OCI-M2 (cell line): ENCODE data around the gene UBE4B.
"Not testable (repeated sequence)": the region's sequence is repeated elsewhere in the genome, so short reads cannot be mapped to it uniquely, and the experiment has no call there.

Experiments
- DNase-seq: peaks from one replicate; lab custom pipeline; 2025; ENCODE audit not compliant: unreplicated experiment; lab: John Stamatoyannopoulos, UW

UBE4B gene

DNA sequence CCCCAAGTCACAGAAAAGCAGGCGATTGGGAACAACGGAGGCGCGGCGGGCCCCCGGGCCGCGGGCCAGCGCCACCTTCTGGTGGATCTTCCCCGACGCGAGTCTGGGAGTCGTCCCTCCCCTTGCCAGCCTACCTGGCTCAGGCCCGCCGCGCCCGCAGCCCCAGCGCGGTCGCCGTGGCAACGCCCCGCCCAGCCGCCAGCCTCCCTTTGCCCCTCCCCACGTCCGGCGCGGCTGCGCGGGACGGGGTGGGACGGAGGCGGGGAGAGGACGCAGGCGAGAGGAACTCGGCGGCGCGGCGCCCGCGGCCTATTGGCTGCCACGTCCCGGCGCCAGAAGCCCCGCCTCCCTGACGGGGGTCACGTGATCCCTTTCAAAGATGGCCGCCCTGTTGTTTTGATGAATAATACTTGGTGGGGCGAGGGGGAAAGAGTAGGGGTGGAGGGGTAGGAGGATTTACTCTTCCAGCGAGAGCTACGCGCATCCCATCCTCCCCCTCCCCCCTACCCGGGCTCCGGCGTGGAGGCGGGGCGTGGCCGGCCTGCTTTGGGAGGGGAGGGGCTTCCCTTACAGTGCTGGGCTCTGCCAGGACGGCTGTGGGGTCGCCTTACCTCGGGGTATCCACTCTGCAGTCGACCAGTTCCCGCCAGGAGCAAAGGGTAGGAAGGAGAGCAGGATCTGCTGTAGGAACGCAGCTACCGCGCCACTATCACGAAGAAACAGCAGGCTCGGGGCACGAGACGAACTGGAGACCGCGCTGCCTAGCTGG is at the start of gene UBE4B:
Gene UBE4B (plus strand): TSS at position 369 of the 769 bp plus-strand sequence. CDS start 713 bp downstream, outside the sequence.
- peak; percentile 84 for DNase-seq

DNA sequence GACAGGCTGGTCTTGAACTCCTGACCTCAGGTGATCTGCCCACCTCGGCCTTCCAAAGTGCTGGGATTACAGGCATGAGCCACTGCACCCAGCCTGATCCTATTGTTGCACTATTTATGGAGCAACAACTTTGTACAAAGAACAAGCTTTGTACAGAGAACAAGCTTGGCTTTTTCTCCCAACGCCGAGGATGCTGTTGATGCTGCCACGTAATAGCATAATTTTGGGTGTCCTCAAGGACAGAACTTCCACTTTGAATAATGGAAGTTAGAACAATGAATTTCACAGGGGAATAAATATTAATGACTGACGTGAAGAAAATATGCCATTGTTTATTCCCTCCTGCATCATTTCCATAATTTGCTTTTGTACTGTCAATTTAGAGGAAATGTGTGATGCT is 48.5 kb upstream of the UBE4B start:
- DNase-seq: no peak

GRCh38 chr1:9985001-9985400 is 47.8 kb upstream of the UBE4B start:
- no peak for DNase-seq

DNA sequence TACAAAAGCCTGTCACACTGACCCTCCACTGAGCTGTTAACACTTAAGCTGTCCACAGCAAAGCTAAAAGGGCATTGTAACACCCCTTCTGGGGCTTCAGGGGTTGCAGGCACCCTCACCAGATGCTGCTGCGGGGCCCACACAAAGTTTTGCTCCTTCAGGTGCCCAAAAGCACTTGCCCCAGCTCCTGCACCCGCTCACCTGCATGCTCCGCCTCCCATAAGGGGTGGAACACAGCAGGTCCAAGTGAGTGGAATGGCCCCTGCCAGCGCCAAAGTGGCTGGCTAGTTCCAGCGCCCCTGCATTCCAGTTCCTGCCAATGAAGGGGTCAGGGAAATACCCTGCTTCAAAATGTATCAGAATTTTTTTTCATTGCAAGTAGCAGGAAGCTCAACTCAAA is 43.0 kb upstream of the UBE4B start:
- DNase-seq: no peak

DNA sequence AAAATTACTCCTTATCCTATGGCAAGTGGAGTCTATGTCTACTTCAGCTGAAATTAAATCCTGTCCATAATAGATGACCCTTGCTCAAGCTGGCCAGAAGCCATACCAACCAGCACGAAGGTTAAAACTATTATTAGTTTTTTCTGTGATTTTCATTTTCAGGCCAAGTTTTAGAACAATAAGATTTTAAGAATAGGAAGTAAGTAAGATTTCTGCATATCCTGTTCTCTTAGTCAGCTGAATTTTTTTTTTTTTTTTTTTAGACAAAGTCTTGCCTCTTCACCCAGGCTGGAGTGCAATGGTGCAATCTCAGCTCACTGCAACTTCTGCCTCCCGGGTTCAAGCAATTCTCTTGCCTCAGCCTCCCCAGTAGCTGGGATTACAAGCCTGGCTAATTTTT is 41.8 kb upstream of the UBE4B start:
- DNase-seq: no peak

- no peak for DNase-seq
These were observed 39.8 kb upstream of the UBE4B start for GRCh38 chr1:9992910-9993309.

DNA sequence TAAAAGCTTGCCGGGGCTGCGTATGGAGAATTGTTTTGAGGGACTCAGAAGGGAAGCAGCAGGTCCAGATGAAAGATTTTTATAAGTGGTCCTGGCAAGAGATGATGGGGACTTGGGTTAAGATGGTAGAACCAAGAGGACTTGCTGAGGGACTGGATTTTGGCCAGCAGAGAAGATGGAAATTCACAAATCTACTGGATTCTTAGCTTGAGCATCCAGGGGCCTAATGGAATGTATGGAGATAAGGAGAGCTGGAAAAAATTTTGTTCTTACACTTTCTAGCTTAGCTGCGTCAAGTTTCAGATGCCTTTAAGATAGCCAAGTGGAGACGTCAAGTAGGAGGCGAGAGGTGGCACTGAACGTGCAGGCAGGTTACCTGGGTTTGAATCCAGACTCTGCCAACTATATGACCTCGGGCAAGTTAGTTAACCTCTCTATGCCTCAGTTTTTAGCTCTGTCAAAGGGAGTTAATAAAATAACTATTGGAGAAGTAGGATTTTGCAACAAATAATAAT is 39.1 kb upstream of the UBE4B start:
- DNase-seq: no peak

GRCh38 chr1:9996624-9997582 is 35.9 kb upstream of the UBE4B start, which contains the start of gene RBP7:
TSS of gene RBP7 (plus strand) at chr1:9997228. CDS start at chr1:9997259, 31 bp downstream.
- DNase-seq: no peak

DNA sequence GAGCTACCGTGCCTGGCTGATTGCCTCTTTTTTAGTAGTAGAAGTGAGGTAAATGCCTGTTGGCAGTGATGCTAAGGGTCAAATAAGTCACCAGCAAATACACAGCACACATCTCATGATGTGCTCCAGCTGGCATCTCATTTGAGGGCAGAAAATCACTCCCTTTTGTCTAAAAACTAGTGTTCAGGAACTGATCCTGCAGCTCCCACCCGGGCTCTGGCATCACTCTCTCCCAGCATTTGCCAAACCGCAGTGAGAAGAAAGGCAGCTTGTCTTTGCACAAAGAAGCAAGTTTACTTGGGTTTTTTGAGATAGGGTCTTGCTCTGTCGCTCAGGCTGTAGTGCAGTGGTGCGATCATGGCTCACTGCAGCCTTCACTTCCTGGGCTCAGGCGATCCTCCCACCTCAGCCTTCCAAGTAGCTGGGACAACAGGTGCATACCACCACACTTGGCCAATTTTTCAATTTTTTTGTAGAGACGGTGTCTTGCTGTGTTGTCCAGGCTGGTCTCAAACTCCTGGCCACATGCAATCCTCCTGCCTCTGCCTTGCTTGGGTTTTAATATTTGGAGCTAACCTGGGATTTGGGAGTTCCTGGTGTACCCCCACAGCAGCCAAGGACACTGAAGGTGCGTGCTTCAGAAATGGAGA is 31.6 kb upstream of the UBE4B start:
- no peak for DNase-seq

DNA sequence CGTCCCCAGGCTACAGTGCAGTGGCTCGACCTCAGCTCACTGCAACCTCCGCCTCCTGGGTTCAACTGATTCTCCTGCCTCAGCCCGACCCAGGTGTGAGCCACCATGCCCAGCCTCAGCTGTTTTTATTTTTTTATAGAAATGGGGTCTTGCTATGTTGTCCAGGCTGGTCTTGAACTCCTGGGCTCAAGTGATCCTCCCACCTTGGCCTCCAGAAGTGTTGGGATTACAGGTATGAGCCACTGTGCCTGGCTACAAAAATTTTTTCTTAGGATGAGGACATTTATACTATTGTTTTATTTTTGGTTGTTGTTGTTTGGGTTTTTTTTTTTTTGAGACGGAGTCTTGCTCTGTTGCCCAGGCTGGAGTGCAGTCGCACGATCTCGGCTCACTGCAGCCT is 27.5 kb upstream of the UBE4B start:
- DNase-seq: not testable (repeated sequence)

GRCh38 chr1:10007169-10007568 is 25.6 kb upstream of the UBE4B start:
- no peak for DNase-seq

GRCh38 chr1:10014016-10014415 is 18.7 kb upstream of the UBE4B start:
- no peak for DNase-seq

- no peak for DNase-seq
These were observed 13.2 kb upstream of the UBE4B start for GRCh38 chr1:10019561-10019960.

- DNase-seq: no peak
These were observed 12.7 kb upstream of the UBE4B start for GRCh38 chr1:10020086-10020485.

- DNase-seq: not testable (repeated sequence)
These were observed 12.1 kb upstream of the UBE4B start for GRCh38 chr1:10020678-10021077.

DNA sequence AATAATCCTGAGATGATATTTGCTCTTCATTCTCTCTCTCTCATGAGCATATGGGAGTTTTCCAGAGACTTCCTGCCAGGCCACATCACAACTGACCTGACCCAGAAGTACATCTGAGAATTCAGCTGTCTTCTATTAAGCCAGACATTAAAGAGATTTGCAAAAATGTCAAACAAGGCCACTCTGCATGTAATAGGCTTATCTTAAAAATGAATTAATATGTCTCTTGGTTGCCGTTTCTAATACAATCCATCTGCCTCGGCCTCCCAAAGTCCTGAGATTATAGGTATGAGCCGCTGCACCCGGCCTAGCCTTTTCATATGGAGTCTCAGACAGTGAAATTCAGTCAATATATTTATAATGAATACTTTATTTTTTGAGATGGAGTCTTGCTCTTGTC is 10.8 kb upstream of the UBE4B start:
- DNase-seq: not testable (repeated sequence)

- DNase-seq: no peak
These were observed 10.1 kb upstream of the UBE4B start for GRCh38 chr1:10022656-10023055.

- DNase-seq: no peak
These were observed 7.4 kb upstream of the UBE4B start for GRCh38 chr1:10025354-10025753.

DNA sequence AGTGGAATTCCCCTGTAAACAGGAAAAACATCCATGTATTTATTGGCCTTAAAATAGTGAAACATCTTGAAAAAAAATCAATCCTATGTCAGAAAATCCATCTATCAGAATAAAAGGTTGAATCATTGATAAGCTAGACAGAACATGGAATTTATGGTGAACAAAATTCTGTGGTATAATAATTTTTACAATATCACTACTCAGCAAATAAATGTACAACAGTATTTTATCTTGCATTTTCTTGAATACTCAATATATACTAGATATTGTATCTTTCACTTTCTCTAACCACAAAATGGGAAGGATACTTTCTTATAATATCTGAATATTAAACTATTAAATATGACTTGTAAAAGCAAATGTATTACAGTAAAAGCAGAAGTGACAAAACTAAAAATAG is 5.7 kb upstream of the UBE4B start:
- DNase-seq: no peak

GRCh38 chr1:10028956-10029500 is 3.7 kb upstream of the UBE4B start:
- DNase-seq: not testable (repeated sequence)

DNA sequence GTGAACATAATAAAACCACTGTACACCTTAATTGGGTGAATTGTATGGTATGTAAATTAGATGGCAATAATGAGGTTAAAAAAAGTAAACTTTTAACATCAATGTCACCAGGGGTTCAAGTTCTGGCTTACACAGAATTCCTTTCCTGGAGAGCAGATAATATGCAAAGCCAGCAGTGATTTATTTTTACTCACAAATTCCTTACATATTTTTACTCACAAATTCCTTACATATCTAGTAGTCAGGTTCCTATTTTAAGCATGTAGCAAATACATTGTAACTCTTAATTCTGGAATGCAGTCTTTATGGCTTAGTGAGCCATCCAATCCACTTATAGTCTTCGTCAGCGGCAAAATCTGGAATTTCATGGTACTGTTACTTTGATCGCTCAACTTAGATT is 1.3 kb upstream of the UBE4B start:
- DNase-seq: no peak
